GM15510 (cell line): ENCODE measurements around the gene CCSER2.

Experiments used
- POLR2A ChIP-seq: IDR thresholded peaks from 3 replicates; pipeline ENCODE4 v1.6.1; 2011; ENCODE audit warnings: borderline replicate concordance; ENCODE audit not compliant: insufficient read length; ENCODE audit errors: extremely low read depth

Gene CCSER2

GRCh38 chr10:84335516-84335915 is 7.1 kb downstream of the CCSER2 start:
- no peak for TF ChIP-seq POLR2A

- no peak for TF ChIP-seq POLR2A
These were observed 8.2 kb downstream of the CCSER2 start for GRCh38 chr10:84336406-84337090.

- no peak for TF ChIP-seq POLR2A
These were observed 8.8 kb downstream of the CCSER2 start for GRCh38 chr10:84337199-84337598.

GRCh38 chr10:84339025-84339424 is 10.6 kb downstream of the CCSER2 start:
- TF ChIP-seq POLR2A: no peak

- TF ChIP-seq POLR2A: no peak
These were observed 11.8 kb downstream of the CCSER2 start for GRCh38 chr10:84340187-84340586.

- no peak for TF ChIP-seq POLR2A
These were observed 12.5 kb downstream of the CCSER2 start for GRCh38 chr10:84340632-84341537.

GRCh38 chr10:84341538-84341856 is 13.1 kb downstream of the CCSER2 start:
- TF ChIP-seq POLR2A: no peak

- TF ChIP-seq POLR2A: no peak
These were observed 13.6 kb downstream of the CCSER2 start for GRCh38 chr10:84341983-84342382.

- no peak for TF ChIP-seq POLR2A
These were observed 14.2 kb downstream of the CCSER2 start for GRCh38 chr10:84342584-84342983.

- TF ChIP-seq POLR2A: no peak
These were observed 15.4 kb downstream of the CCSER2 start for GRCh38 chr10:84343831-84344230.

- no peak for TF ChIP-seq POLR2A
These were observed 16.1 kb downstream of the CCSER2 start for GRCh38 chr10:84344526-84344925.

- no peak for TF ChIP-seq POLR2A
These were observed 20.1 kb downstream of the CCSER2 start for GRCh38 chr10:84348447-84348846.

GRCh38 chr10:84348860-84349259 is 20.5 kb downstream of the CCSER2 start:
- no peak for TF ChIP-seq POLR2A

- TF ChIP-seq POLR2A: no peak
These were observed 24.0 kb downstream of the CCSER2 start for GRCh38 chr10:84352251-84352842.

GRCh38 chr10:84353052-84353803 is 24.8 kb downstream of the CCSER2 start:
- TF ChIP-seq POLR2A: no peak
